AG04450 (cell line): ENCODE results near the gene PLPP3. TPM values are rescaled to one million over a fixed set of nuclear protein-coding genes. Genes with fewer than 3 reads are reported as not detected.

Experiments
- CTCF ChIA-PET: fragments of 300-600, 350-600 bp; formaldehyde crosslinking; extraction: SDS; loops from one replicate; lab custom pipeline; 2022; ENCODE audit warnings: antibody characterized with exemption, inconsistent platforms; lab: Charles Lee
- POLR2A ChIA-PET: fragments of 350-600 bp; formaldehyde crosslinking; extraction: SDS; loops from one replicate; lab custom pipeline; 2021; ENCODE audit warnings: antibody characterized with exemption, inconsistent platforms; lab: Yijun Ruan, JAX
- DNase-seq: peaks from one replicate; pipeline ENCODE4 v3.0.0-alpha.2; 2011; ENCODE audit warnings: low read depth, low spot score
- H3K27ac ChIP-seq: one replicate; pipeline ENCODE4 v1.5.1; 2012; ENCODE audit warnings: low read depth, low read length, control low read depth
- H3K27me3 ChIP-seq: one replicate; pipeline ENCODE4 v1.6.0; 2012; ENCODE audit warnings: low read length; ENCODE audit not compliant: control insufficient read depth, insufficient read depth
- H3K4me3 ChIP-seq: 2 replicates; pipeline ENCODE4 v1.5.1; 2011; ENCODE audit warnings: mild to moderate bottlenecking, low read depth, low read length, control low read depth
- H3K9me3 ChIP-seq: 2 replicates; pipeline ENCODE4 v1.5.1; 2012; ENCODE audit warnings: low read length; ENCODE audit not compliant: control insufficient read depth, insufficient read depth
- polyA plus RNA-seq: library from polyadenylated mRNA; depleted of rRNA; stranded (reverse); fragments of >200 nt; gene quantifications from 2 replicates; pipeline ENCODE4 v1.2.3, GENCODE V29; 2011
- TF ChIP-seq, protein P1 (sequence below): IDR thresholded peaks from 2 replicates; pipeline ENCODE4 v1.5.1; 2011; ENCODE audit warnings: low read depth, low read length, control low read depth, inconsistent platforms

The PLPP3 gene
- polyA plus RNA-seq, 1 experiment, result 210 TPM

DNA sequence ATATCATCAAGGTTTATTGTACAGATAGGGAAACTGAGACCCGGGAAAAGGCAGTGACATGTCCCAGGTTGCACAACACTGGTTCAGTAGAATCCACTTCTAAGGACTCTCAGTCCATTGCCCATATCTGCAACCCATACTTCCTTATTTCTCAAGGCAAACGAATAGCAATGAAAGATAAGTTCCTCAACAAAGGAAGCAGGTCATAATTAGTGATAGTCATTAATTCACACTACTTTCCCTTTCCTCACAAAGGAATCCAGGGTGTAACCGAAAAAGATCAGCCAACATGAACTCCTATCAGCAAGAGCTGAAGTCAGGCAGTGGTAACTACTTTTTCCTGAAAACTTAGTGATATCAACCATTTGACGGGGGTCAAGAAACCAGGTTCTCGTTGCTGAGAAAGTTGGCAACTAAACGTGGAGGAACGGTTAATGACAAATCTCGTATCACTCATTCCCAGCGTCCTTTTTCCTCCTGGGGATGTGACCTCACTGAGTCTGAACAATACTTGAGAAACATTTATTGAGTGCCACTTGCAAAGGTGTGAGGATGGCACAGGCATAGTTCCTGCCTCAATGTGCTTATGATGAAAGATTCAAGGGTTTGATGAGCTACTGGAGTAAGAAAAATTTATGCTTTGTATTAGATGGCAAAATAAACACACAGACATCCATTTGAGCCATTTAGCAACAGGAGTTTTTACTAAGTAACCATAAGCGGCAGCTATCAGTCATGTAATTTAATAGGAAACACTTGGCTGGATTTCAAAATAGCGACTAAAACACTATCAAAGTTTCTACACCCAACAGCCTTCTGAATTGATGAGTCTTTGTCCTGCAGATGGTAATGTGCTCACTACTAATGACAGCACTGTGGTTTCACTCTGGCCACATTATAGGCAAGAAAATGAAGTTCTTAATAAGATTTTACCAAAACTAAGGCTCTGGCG lies 82.3 kb downstream of the PLPP3 start:
- no peaks in the 10 kb centered on the region for H3K27me3 ChIP-seq
- no peak overlapping the region for H3K27ac ChIP-seq
- DNase-seq, result no peak
- H3K9me3 ChIP-seq, result no peaks in the 10 kb centered on the region
- TF ChIP-seq, protein P1, sequence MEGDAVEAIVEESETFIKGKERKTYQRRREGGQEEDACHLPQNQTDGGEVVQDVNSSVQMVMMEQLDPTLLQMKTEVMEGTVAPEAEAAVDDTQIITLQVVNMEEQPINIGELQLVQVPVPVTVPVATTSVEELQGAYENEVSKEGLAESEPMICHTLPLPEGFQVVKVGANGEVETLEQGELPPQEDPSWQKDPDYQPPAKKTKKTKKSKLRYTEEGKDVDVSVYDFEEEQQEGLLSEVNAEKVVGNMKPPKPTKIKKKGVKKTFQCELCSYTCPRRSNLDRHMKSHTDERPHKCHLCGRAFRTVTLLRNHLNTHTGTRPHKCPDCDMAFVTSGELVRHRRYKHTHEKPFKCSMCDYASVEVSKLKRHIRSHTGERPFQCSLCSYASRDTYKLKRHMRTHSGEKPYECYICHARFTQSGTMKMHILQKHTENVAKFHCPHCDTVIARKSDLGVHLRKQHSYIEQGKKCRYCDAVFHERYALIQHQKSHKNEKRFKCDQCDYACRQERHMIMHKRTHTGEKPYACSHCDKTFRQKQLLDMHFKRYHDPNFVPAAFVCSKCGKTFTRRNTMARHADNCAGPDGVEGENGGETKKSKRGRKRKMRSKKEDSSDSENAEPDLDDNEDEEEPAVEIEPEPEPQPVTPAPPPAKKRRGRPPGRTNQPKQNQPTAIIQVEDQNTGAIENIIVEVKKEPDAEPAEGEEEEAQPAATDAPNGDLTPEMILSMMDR, result no peak
- ChIA-PET CTCF (no interaction called here), POLR2A (no interaction called here)
- no peak overlapping the region for H3K4me3 ChIP-seq

DNA sequence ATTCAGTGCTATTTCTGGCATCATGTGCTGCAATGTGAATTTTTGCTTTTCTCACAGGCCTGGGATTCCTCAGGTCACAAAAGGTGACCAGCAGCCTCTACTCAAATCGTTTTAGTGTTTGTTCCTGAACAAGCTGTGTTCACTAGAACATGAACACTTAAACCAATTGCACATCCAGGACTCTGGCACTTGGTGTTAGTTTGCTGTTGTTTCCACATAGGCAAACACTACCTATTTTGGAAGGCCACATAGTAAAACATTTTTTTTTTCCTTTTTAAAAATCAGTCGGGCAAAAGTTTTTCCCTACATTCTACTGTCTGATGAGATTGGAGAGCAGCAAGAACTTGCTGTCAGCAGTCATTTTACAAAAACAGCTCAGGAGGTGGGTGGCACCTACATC lies 83.2 kb downstream of the PLPP3 start:
- CTCF ChIA-PET, result no interaction called here
- H3K27me3 ChIP-seq, result no peaks in the 10 kb centered on the region
- POLR2A ChIA-PET, result no interaction called here
- no peak overlapping the region for H3K27ac ChIP-seq
- TF ChIP-seq, protein P1, result no peak
- no peak for DNase-seq
- no peak overlapping the region for H3K4me3 ChIP-seq
- H3K9me3 ChIP-seq, result no peaks in the 10 kb centered on the region

DNA sequence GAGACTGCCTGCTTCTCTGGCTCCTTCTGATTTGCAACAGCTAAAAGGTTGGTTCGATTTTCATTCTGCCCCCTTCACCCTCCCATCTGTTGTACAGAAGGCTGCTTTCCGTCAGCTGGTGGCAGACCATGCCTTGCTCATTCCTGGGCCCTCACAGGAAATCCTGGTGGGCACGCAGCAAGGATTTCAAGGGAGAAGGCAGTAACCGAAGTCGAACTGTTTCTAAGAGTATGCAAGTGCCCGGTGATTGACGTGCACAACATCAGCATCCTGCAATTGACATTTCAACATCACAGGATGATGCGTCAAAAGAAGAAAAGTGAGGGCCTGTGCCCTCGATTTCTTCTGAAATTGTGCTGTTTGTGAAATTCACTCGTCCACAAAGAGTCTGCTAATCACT lies 83.8 kb downstream of the PLPP3 start:
- ChIA-PET CTCF (no interaction called here), POLR2A (no interaction called here)

DNA sequence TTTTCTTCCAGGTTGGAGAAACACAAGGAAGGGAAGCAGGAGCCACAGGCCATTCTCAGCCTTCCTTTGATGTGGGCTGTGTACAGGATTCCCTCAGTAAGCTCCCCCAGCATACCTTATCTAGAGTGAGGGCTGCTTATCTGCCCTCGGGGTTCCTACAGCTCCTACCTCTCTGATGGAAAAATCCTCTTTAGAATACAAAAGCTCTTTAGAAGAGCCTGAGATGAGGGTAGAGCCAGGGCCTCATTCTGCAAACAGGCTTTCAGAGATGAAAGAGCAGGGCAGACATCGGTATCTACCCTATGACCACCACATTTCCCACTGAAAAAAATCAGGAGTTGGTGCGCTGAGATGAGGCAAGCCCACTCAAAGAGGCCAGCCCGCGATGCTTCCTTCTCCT lies 85.1 kb downstream of the PLPP3 start:
- DNase-seq, result no peak
- no peak overlapping the region for H3K27ac ChIP-seq
- ChIA-PET POLR2A (no interaction called here), CTCF (no interaction called here)
- TF ChIP-seq, protein P1, result no peak
- no peak overlapping the region for H3K4me3 ChIP-seq
- no peaks in the 10 kb centered on the region for H3K9me3 ChIP-seq
- no peaks in the 10 kb centered on the region for H3K27me3 ChIP-seq

More for the DNA sequence above, 83.8 kb downstream of the PLPP3 start:
- H3K4me3 ChIP-seq, result no peak overlapping the region
- DNase-seq, result no peak
- no peak overlapping the region for H3K27ac ChIP-seq
- H3K9me3 ChIP-seq, result no peaks in the 10 kb centered on the region
- TF ChIP-seq, protein P1, result no peak
- H3K27me3 ChIP-seq, result no peaks in the 10 kb centered on the region

DNA sequence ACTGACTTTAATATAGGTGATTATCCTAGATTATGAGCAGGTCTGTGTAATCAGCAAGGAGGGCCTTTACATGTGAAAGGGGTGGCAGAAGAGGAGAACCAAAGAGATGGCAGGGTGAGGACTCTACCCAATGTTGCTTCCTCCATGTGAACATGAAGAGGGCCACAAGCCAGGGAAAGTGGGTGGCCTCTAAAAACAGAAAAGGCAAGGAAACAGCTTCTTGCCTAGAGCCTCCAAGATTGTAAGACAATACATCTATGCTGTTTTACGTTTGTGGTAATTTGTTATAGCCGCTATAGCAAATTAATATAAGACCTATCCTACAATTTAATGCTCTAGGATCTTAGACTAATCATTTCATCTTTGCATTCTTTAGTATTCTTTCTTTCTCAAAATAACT lies 85.5 kb downstream of the PLPP3 start:
- no peak for DNase-seq
- no peaks in the 10 kb centered on the region for H3K27me3 ChIP-seq
- ChIA-PET POLR2A (no interaction called here), CTCF (no interaction called here)
- TF ChIP-seq, protein P1, result no peak
- H3K9me3 ChIP-seq, result no peaks in the 10 kb centered on the region
- no peak overlapping the region for H3K4me3 ChIP-seq
- no peak overlapping the region for H3K27ac ChIP-seq
